SK-N-SH (cell line): Measurements from ENCODE around the gene CD53. TPM values are rescaled to one million over a fixed set of nuclear protein-coding genes. Genes with fewer than 3 reads are reported as not detected.

Source experiments
- CTCF ChIA-PET: fragments of 300-600, 350-600 bp; formaldehyde crosslinking; extraction: SDS; loops from one replicate; lab custom pipeline; 2021; lab: Yijun Ruan, JAX
- POLR2A ChIA-PET: fragments of 350-600 bp; sonication (Branson Sonifier 250); formaldehyde crosslinking; extraction: SDS; loops from one replicate; lab custom pipeline; 2020; ENCODE audit warnings: antibody characterized with exemption, inconsistent platforms; lab: Yijun Ruan, JAX
- DNase-seq: peaks from one replicate; pipeline ENCODE4 v3.0.0; 2012
- H2AFZ ChIP-seq: fragments of 200-600 bp; sonication (generic); 2 replicates; pipeline ENCODE4 v1.8.1; 2016; ENCODE audit warnings: antibody characterized with exemption, mild to moderate bottlenecking, low read depth
- H3F3A ChIP-seq: fragments of 200-600 bp; sonication (generic); replicated peaks from 2 replicates; pipeline ENCODE3; 2016; ENCODE audit warnings: antibody characterized with exemption, mild to moderate bottlenecking; ENCODE audit not compliant: insufficient read depth
- H3K27ac ChIP-seq, 2 experiments: fragments of 200-500 bp in 1 of 2; fragments of 200-600 bp in 1 of 2; sonication (Bioruptor generic) in 1 of 2; sonication (generic), shearing (Covaris generic) in 1 of 2; 2 replicates each; pipeline versions ENCODE4 v1.5.1 to v1.6.1; 2014 to 2016; ENCODE audit warnings: low read depth in 2 of 2, inconsistent platforms in 1 of 2, low read length in 1 of 2, mild to moderate bottlenecking in 1 of 2, mixed read lengths in 1 of 2
- H3K27me3 ChIP-seq: fragments of 200-600 bp; sonication (generic), shearing (Covaris generic); 2 replicates; pipeline ENCODE4 v1.6.1; 2016; ENCODE audit warnings: mixed run types; ENCODE audit not compliant: insufficient read depth
- H3K36me3 ChIP-seq, 2 experiments: fragments of 200-500 bp in 1 of 2; fragments of 200-600 bp in 1 of 2; sonication (Bioruptor generic) in 1 of 2; sonication (generic) in 1 of 2; replicated peaks in 1 of 2; 2 replicates each; pipeline versions ENCODE3 to v1.5.1; 2014 to 2016; ENCODE audit warnings: low read length in 1 of 2, mild to moderate bottlenecking in 1 of 2; ENCODE audit not compliant: insufficient read depth in 2 of 2, control insufficient read depth in 1 of 2
- H3K4me1 ChIP-seq, 2 experiments: fragments of 200-500 bp in 1 of 2; fragments of 200-600 bp in 1 of 2; sonication (Bioruptor generic) in 1 of 2; sonication (generic), shearing (Covaris generic) in 1 of 2; 2 replicates each; pipeline versions ENCODE4 v1.5.1 to v1.6.1; 2014 to 2016; ENCODE audit warnings: low read depth in 1 of 2, low read length in 1 of 2, mixed run types in 1 of 2; ENCODE audit not compliant: insufficient read depth in 2 of 2, control insufficient read depth in 1 of 2
- H3K4me2 ChIP-seq: fragments of 200-600 bp; sonication (generic), shearing (Covaris generic); 2 replicates; pipeline ENCODE4 v1.6.1; 2017; ENCODE audit warnings: mixed run types
- H3K4me3 ChIP-seq, 2 experiments: fragments of 200-500 bp in 1 of 2; fragments of 200-600 bp in 1 of 2; sonication (Bioruptor generic) in 1 of 2; sonication (generic), shearing (Covaris generic) in 1 of 2; 2 replicates each; pipeline versions ENCODE4 v1.5.1 to v1.8.1; 2014 to 2016; ENCODE audit warnings: low read depth in 2 of 2, inconsistent platforms in 1 of 2, low read length in 1 of 2, mild to moderate bottlenecking in 1 of 2, mixed read lengths in 1 of 2, moderate library complexity in 1 of 2
- H3K79me2 ChIP-seq: fragments of 200-600 bp; sonication (generic); 2 replicates; pipeline ENCODE4 v1.8.1; 2017; ENCODE audit warnings: mild to moderate bottlenecking; ENCODE audit not compliant: insufficient read depth
- H3K9ac ChIP-seq: fragments of 200-600 bp; sonication (generic); 2 replicates; pipeline ENCODE4 v1.6.1; 2017; ENCODE audit warnings: mixed run types
- H3K9me2 ChIP-seq: fragments of 200-600 bp; sonication (generic); 2 replicates; pipeline ENCODE4 v1.6.1; 2017; ENCODE audit warnings: mixed run types
- H3K9me3 ChIP-seq: fragments of 200-600 bp; sonication (generic); 2 replicates; pipeline ENCODE4 v1.6.1; 2017; ENCODE audit warnings: mixed run types, mild to moderate bottlenecking, moderate library complexity
- H4K20me1 ChIP-seq: fragments of 200-600 bp; sonication (generic); 2 replicates; pipeline ENCODE4 v1.6.1; 2017; ENCODE audit warnings: mild to moderate bottlenecking, mixed run types; ENCODE audit not compliant: insufficient read depth
- ELF1 ChIP-seq: IDR thresholded peaks from 2 replicates; pipeline ENCODE4 v1.4.0; 2012
- EP300 ChIP-seq, 2 experiments: IDR thresholded peaks; 2 replicates each; pipeline versions ENCODE4 v1.4.0 to v1.6.1; 2012; ENCODE audit warnings: borderline replicate concordance in 1 of 2, low read depth in 1 of 2, low read length in 1 of 2
- IRF3 ChIP-seq: fragments of 150-350 bp; IDR thresholded peaks from 2 replicates; pipeline ENCODE4 v1.6.1; 2016; ENCODE audit warnings: mild to moderate bottlenecking, low read depth, low read length
- JUND ChIP-seq: IDR thresholded peaks from 2 replicates; pipeline ENCODE4 v1.4.0; 2012
- MAX ChIP-seq: IDR thresholded peaks from 2 replicates; pipeline ENCODE4 v1.4.0; 2012; ENCODE audit warnings: low read depth
- MEF2A ChIP-seq: IDR thresholded peaks from 2 replicates; pipeline ENCODE4 v1.4.0; 2012; ENCODE audit warnings: low read depth, borderline replicate concordance
- MXI1 ChIP-seq: IDR thresholded peaks from 2 replicates; pipeline ENCODE4 v1.6.1; 2012; ENCODE audit warnings: mild to moderate bottlenecking, low read depth, low read length, improper control_type of control experiment
- NFIC ChIP-seq: IDR thresholded peaks from 2 replicates; pipeline ENCODE4 v1.4.0; 2012; ENCODE audit warnings: borderline replicate concordance
- NRF1 ChIP-seq: IDR thresholded peaks from 2 replicates; pipeline ENCODE4 v1.6.1; 2012; ENCODE audit warnings: low read depth, mild to moderate bottlenecking, low read length
- RXRA ChIP-seq: IDR thresholded peaks from 2 replicates; pipeline ENCODE4 v1.4.0; 2012; ENCODE audit warnings: low read depth, mild to moderate bottlenecking, borderline replicate concordance
- TAF1 ChIP-seq: IDR thresholded peaks from 2 replicates; pipeline ENCODE4 v1.6.1; 2012; ENCODE audit warnings: low read depth, mild to moderate bottlenecking, low read length, moderate library complexity, borderline replicate concordance
- TCF12 ChIP-seq: IDR thresholded peaks from 2 replicates; pipeline ENCODE4 v1.4.0; 2012
- TEAD4 ChIP-seq: IDR thresholded peaks from 2 replicates; pipeline ENCODE4 v1.4.0; 2012; ENCODE audit warnings: mild to moderate bottlenecking, borderline replicate concordance; ENCODE audit not compliant: insufficient read depth
- ZBTB33 ChIP-seq: IDR thresholded peaks from 2 replicates; pipeline ENCODE4 v1.4.0; 2012; ENCODE audit warnings: low read depth, borderline replicate concordance
- whole genome bisulfite sequencing: methylation state at CpG from one replicate; pipeline ENCODE4 v1.1.6; 2017; ENCODE audit warnings: low lambda C conversion rate; 5-methylcytosine and 5-hydroxymethylcytosine counted together
- polyA plus RNA-seq, 3 experiments: library from polyadenylated mRNA; depleted of rRNA; stranded (reverse); fragments of >200 nt; gene quantifications; 2 replicates each; pipeline ENCODE4 v1.2.3, GENCODE V29; 2012

CD53 gene
- polyA plus RNA-seq, 1 of the 3 experiments (the other 2 are of a cell fraction) = not detected

GRCh38 chr1:110875216-110875731 is 2.3 kb downstream of the CD53 start:
- H3K27me3 ChIP-seq = no peaks in the 10 kb centered on the region
- WGBS = 19% methylated on average over 3 of the region's 3 CpGs
- ChIA-PET CTCF (interaction anchor here (1.0 to 2.1 kb wide), 2 partner anchors 12 to 92 kb away, joined by 3 to 4 read pairs; no protein-coding TSS in a partner anchor), POLR2A (no interaction called here)
- no peak overlapping the region for H3K4me3 ChIP-seq
- H3K4me2 ChIP-seq = no peak overlapping the region
- H3K9me3 ChIP-seq = no peaks in the 10 kb centered on the region; the same call in 1 of the 2 replicates
- H3K9me2 ChIP-seq = no peaks in the 10 kb centered on the region
- no peak overlapping the region for H3K27ac ChIP-seq
- TF ChIP-seq ZBTB33 = no peak
- no peak for TF ChIP-seq IRF3
- TF ChIP-seq NRF1 = no peak
- no peak for TF ChIP-seq MXI1
- TF ChIP-seq MAX = no peak
- TF ChIP-seq RXRA = no peak
- no peak overlapping the region for H3K9ac ChIP-seq
- no peak for DNase-seq
- H3K79me2 ChIP-seq = no peaks in the 10 kb centered on the region
- H3K4me1 ChIP-seq = no peaks in the 10 kb centered on the region
- no peak overlapping the region for H2AFZ ChIP-seq
- H3K36me3 ChIP-seq = no peaks in the 10 kb centered on the region
- no peaks in the 10 kb centered on the region for H4K20me1 ChIP-seq
- H3F3A ChIP-seq = no peaks in the 10 kb centered on the region

- no peak for DNase-seq
- no peaks in the 10 kb centered on the region for H3K4me1 ChIP-seq
- TF ChIP-seq ELF1 (no peak), TEAD4 (no peak), TAF1 (no peak), TCF12 (no peak), RXRA (no peak), IRF3 (no peak), MEF2A (no peak), NFIC (no peak), MXI1 (no peak), JUND (no peak), EP300 (IDR thresholded peaks at IDR 0.05; ENCODE audit: borderline replicate concordance in 1 of 2, low read depth in 1 of 2, low read length in 1 of 2) (no peak)
- H3K36me3 ChIP-seq = no peaks in the 10 kb centered on the region
- H3K9ac ChIP-seq = no peak overlapping the region
- ChIA-PET POLR2A (no interaction called here), CTCF (interaction anchor here (0.9 kb wide), 1 partner anchor 47 kb away, joined by 3 read pairs; no protein-coding TSS in a partner anchor)
- 29% methylated on average over 1 of the region's 1 CpG for WGBS
- H3K79me2 ChIP-seq = no peaks in the 10 kb centered on the region
- H3K9me2 ChIP-seq = peaks cover 4% of the 10 kb centered on the region; the same call in 1 of the 2 replicates
- no peak overlapping the region for H3K4me2 ChIP-seq
- no peak overlapping the region for H3K4me3 ChIP-seq
- no peaks in the 10 kb centered on the region for H3F3A ChIP-seq
- H3K9me3 ChIP-seq = no peaks in the 10 kb centered on the region; the same call in 1 of the 2 replicates
- H2AFZ ChIP-seq = no peak overlapping the region
- H4K20me1 ChIP-seq = no peaks in the 10 kb centered on the region
- no peak overlapping the region for H3K27ac ChIP-seq
- H3K27me3 ChIP-seq = no peaks in the 10 kb centered on the region
Observed at GRCh38 chr1:110876748-110877341, 3.9 kb downstream of the CD53 start.
